HG03135 (cell line): ENCODE results near the gene CPZ.
"Not testable (repeated sequence)": the region's sequence is repeated elsewhere in the genome, so short reads cannot be mapped to it uniquely, and the experiment has no call there.

Experiments used
- ATAC-seq: cut with Tn5 transposase; IDR thresholded peaks from one replicate; pipeline ENCODE4 v1.9.1; 2021; ENCODE audit warnings: mild to moderate bottlenecking, moderate library complexity; ENCODE audit not compliant: unreplicated experiment

CPZ gene

DNA sequence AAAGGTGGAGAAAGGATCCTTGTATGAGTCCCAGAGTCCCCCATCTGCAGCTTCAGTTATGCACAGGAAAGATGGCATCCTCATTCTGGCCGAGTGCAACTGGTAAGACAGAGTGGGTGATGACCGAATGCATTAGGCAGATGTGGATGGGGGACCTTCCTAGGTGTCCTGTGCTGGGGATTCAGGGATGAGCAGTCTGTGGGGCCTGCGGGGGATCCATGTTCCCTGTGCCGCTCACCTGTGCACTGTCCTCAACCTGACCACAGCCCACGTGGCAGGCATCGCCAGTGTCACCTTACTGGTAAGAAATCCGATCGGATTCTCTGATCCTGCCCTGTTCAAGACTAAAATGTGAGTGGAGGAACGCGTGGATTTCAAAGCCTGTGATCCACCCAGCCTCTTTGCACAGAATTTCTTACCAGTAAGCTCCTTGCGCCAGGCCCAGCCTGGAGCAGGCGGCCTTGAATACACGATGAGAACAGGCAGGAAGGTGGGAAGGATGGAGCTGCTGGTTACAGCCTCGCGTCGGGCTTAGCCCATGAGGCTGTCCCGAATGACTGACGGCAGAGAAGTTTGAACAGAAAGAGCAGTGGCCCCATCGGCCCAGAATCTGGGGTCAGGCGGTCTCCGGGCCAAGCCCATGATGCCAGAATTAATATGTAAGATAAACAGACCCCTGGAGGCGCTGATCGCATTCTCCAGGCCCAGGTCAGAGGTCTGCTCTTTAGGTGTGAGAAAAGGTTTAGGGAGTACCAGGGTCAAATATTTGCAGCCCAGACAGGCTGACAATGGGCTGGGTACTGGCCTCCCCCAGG is 56.5 kb downstream of the CPZ start:
- no peak for ATAC-seq

DNA sequence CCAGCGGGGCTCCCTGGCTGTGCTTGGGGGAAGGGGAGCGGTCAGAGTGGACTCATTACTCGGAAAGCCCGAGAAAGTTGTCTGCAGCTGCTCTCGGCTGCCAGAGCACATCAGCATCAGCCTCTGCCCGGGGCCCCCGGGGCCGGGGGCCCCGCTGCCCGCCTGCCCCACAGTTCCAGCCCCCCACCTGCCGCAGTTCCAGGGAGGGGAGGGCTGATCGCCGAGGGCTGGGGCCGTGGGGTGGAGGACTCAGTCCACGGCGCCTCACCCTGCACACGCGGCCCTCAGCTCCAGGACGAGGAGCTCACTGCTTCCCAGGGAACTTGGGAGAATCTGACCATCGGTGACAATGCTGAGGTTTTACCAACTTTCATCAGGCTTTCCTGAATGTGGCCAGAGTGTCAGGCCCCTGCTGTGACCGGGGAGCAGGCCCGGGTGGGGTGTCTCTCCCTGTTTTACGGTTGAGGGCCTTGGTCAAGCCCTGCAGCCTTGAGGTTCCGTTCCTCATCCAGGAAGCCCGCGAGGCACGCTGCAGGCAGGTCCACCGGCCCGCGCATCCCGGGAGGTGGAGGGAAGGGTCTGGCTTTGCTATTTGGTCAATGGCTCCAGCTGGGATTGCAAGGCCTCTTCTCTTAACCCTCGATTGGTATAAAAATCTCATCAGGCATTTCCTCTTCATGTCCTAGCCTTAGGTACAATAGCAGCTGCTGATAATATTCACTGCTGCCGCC is 57.2 kb downstream of the CPZ start:
- ATAC-seq = no peak

DNA sequence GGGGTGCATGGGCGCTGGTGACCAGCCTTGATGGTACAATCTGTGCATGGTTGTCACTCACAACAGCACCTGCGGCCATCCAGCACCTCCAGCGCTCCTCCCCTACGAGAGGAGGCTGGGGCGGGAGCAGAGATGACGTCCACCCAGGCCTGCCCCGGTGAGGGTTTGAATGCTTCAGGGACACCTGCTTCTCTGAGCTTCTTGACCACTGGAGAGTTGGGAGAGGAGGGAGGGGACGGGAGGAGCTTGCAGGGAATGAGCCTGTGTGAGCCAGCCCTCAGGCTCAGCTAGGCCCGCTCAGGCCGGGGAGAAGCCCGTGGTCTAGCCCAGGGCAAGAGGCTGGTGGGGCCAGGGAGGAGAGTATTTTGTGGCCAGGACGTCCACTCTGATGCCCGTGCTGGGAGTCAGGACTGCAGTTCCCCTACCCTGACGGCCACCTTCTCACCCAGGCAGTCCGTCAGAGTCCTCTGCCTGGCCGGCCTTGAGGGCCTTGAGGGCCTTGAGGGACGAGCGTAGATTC is 59.2 kb downstream of the CPZ start:
- ATAC-seq = no peak

DNA sequence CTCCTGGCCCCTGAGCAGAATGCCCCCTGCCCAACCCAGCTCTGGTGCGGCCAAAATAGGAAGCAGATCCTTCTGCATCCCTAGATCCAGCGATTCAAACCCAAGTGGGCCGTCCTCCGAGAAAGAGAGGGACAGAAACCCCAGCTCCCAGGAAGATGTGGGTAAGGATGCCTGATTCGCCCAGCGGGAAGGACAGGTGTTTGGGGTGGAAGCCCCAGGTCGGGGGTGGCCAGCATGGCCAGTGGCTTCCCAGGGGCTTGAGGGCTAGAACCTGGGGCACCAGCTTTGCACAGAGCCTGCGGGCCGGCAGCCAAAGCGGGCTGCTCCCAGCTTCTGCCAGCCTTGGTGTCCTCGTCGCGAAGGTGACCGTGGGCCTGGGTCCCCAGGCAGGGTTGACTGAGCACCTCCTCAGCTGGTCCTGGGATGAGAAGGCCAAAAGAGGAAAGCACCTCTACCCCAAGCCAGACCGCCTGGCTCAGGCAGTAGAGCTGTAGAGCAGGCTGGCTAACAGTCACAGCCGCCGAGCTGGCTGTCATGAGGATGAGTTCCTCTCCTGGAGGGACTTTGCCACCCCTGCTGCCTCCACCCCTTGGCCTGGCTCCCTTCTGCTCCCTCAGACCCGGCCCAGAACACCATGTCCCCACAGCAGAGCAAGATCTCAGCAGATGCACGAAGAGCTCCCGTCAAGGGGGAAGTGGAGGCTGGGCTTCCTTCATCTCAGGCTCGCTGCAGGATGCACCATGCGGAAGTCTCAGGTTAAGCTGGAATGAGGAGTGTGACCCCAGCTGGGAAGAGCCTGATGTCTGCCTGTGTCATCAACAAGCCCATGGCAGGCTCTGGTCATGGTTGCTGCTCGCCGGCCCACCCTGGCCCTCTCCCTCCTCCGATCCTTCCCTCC is 59.9 kb downstream of the CPZ start:
- ATAC-seq = no peak

GRCh38 chr4:8653326-8654000 is 60.9 kb downstream of the CPZ start:
- ATAC-seq = no peak

DNA sequence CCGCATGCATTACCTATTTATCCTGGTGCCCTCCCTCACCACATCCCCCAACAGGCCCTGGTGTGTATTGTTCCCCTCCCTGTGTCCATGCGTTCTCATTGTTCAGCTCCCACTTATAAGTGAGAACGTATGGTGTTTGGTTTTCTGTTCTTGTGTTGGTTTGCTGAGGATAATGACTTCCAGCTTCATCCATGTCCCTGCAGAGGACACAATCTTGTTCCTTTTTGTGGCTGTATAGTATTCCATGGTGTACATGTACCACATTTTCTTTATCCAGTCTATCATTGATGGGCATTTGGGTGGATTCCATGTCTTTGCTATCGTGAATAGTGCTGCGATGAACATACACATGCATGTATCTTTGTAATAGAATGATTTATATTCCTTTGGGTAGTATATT is 61.6 kb downstream of the CPZ start:
- not testable (repeated sequence) for ATAC-seq

GRCh38 chr4:8655411-8656184 is 63.0 kb downstream of the CPZ start:
- no peak for ATAC-seq

GRCh38 chr4:8656185-8656517 is 63.6 kb downstream of the CPZ start:
- ATAC-seq = no peak

DNA sequence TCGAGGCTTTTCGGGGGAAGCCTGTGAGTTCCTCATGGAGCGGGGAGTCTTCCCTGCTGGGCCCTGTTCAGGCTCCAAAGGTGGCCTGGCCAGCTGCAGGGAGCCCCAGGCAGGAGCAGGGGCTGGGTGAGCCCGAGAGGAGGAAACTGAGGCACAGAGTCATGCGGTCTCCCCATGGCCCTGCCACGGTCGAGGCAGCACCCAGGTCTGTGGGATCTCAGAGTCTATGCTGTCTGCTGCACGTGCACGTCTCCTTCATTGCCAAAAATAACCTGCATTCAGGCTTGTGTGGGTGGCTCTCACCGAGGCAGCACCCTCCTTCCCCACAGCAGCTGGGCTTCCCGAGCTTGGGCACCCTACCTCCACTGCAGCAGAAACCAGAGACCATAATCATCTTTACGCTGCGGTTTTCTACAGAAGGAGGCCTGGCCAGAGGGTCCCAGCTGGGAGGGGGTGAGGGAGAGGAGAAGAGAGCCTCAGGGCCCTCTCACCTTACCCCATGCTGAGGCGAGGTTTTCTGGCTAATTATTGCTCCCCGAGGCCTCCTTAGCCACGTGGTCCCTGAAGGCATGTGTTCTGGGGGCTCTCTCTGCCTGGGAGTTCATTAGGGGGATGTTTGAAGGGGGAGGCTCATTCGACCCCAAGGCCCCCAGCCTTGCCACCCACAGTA is 64.3 kb downstream of the CPZ start:
- ATAC-seq = no peak

DNA sequence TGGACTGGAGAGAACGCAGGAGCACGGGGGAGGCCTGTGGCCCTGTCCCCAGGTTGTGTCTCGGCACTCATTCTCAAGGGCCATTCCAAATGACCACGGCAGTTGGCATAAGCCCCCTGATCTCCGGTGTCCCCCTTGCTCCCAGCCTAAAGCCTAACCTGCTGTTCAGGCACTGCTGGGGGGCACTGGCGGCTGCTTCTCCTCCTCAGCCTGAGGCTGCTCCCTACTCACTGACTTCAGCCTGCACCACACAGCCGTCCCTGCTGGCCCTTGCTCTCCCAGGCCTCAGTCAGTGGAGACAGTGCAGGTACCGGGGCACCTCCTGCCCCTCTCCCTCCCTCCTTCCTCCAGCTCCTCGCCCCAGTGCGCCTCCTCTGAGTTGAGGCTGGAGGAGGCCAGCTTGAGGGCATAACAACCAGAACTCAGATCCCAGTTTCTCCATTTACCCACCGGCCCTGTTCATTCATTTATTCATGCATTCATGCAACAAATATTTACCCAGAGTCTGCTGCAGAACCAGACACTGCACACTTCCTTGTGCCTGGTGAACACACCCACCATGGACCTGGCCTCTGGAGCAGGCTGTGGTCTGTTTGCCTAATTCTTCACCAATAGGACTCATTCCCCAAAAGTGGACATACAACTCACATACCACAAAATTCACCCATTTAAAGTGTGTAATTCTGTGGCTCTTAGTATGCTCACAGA is 65.0 kb downstream of the CPZ start:
- no peak for ATAC-seq

GRCh38 chr4:8662776-8663175 is 70.2 kb downstream of the CPZ start:
- no peak for ATAC-seq

DNA sequence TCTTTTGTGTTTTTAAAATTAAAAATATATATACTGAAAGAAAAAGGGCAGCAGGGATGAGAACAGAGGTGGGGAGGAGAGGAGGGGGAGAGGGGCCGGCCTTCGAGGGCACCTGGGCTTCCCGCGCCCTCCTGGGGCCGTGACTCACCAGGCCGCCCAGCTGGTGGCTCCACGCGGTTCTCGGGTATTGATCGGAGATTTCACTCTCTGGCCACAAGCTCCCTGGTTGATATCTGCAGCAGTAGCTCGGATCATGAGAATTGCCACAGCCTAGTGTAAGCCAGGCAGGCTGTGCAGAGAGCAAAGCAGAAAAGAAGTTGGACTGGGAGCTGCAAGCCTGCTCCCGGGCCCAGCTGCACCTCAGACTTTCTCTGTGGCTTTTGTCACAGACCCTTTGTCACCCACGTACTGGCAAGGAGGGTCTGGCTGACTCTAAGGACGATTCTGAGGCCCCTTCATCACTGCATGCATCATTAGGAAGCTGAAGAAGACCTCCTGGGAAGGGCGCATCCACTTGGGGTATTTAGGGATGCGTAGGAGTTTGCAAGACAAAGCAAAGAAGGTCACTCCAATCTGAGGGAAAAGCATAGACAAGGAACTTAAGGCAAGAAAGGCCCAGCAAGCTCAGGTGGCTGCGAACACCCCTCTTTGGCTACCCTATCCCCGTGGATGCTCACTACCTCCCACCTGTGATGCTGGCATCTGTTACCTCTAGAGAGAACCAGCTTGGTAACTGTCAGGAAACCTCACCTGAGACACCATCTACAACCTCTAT is 71.7 kb downstream of the CPZ start:
- no peak for ATAC-seq

GRCh38 chr4:8664976-8665375 is 72.4 kb downstream of the CPZ start:
- ATAC-seq = no peak

- ATAC-seq = no peak
Measured at GRCh38 chr4:8665406-8666360, 73.1 kb downstream of the CPZ start.

GRCh38 chr4:8666581-8666980 is 74.0 kb downstream of the CPZ start:
- ATAC-seq = no peak
